Camera-type eye (tissue), 1 donor: Measurements from ENCODE around the gene KRTAP1-1. TPM values are rescaled to one million over a fixed set of nuclear protein-coding genes. Genes with fewer than 3 reads are reported as not detected.

Experiments used
- total RNA-seq: library from RNA; depleted of rRNA; stranded (reverse); fragments of >200 nt; gene quantifications from one replicate; pipeline ENCODE4 v1.2.3, GENCODE V29; 2014

KRTAP1-1 gene, protein sequence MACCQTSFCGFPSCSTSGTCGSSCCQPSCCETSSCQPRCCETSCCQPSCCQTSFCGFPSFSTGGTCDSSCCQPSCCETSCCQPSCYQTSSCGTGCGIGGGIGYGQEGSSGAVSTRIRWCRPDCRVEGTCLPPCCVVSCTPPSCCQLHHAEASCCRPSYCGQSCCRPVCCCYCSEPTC
- total RNA-seq, result not detected

DNA sequence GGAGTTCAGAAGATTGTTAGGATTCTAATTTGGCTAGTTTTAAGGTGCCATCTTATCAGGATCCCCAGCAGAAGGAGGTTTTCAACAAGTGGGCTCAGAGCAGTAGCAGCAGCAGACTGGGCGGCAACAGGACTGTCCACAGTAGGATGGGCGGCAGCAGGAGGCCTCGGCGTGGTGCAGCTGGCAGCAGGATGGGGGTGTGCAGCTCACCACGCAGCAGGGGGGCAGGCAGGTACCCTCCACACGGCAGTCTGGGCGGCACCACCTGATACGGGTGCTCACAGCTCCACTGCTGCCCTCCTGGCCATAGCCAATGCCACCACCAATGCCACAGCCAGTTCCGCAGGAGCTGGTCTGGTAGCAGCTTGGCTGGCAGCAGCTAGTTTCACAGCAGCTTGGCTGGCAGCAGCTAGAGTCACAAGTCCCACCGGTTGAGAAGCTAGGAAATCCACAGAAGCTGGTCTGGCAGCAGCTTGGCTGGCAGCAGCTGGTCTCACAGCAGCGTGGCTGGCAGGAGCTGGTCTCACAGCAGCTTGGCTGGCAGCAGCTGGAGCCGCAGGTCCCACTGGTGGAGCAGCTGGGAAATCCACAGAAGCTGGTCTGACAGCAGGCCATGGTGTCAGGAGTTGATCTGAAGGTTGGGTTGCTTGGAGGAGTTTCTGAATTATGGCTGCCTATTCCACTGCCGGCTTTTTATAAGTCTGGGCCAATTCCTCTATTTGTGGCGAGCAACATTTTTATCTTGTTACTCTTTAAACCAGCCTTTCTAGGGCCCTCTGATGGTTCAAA lies at the start of gene KRTAP1-1:
KRTAP1-1 (minus strand) TSS at position 668 of the 789 bp plus-strand sequence; CDS start at position 615, 53 bp downstream.

DNA sequence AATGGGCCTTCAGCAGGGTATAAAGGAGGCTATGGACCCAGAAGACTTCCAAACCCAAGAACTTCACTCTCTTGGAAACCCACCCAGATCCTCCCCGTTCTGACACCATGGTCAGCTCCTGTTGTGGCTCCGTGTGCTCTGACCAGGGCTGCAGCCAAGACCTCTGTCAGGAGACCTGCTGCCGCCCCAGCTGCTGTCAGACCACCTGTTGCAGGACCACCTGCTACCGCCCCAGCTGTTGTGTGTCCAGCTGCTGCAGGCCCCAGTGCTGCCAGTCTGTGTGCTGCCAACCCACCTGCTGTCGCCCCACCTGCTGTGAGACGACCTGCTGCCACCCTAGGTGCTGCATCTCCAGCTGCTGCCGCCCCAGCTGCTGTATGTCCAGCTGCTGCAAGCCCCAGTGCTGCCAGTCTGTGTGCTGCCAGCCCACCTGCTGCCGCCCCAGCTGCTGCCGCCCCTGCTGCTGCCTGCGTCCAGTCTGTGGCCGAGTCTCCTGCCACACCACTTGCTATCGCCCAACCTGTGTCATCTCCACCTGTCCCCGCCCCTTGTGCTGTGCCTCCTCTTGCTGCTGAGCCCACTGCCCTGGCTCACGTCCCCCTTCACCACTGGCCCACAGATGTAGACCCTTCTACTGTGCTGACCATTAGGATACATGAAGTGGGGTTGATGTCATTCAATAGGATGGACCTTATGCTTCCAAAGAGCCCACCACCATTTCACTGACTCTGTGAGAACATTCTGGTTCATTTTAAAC lies 43.0 kb upstream of the KRTAP1-1 start, which contains the start of gene KRTAP4-7:
KRTAP4-7 (plus strand) TSS at position 51 of the 757 bp plus-strand sequence; CDS start at position 108, 57 bp downstream.

DNA sequence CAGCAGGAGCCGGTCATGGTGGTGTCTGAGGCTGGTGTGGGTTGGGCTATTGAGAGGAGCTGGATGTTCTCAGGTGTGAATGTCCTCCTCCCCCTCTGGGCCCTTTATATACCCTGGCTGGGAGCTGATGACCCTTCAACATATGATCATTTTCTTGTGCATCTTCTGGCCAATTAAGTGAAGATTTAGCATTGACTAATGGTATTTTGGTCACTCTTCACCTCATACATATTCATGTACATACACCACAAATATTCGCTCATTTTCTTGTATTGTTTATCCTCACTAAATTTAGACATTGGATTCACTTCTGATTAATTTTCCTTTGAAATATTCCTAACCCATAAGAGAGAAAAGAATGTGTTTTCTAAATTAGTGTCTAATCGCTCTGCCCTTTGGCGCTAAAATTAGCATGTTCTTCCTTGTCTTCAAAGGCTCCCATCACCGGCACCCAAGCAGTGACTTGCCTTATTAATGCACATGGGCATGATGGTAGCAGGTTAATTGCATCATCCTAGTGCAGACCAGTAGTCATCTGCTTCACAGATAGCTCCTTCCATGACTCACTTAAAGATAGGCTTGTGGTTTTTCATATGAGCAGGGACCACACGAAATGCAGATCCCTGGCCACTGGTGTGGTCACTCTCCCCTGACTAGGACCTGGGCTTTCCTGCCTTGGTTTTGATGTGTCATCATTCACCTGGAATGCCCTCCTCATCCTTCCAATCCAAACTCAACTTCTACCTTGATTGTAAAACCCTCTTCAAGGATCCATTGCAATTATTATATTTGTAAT lies 24.8 kb upstream of the KRTAP1-1 start, which contains the start of gene KRTAP2-4:
KRTAP2-4 (minus strand) TSS at position 51 of the 796 bp plus-strand sequence; CDS start at position 17, 34 bp downstream.

DNA sequence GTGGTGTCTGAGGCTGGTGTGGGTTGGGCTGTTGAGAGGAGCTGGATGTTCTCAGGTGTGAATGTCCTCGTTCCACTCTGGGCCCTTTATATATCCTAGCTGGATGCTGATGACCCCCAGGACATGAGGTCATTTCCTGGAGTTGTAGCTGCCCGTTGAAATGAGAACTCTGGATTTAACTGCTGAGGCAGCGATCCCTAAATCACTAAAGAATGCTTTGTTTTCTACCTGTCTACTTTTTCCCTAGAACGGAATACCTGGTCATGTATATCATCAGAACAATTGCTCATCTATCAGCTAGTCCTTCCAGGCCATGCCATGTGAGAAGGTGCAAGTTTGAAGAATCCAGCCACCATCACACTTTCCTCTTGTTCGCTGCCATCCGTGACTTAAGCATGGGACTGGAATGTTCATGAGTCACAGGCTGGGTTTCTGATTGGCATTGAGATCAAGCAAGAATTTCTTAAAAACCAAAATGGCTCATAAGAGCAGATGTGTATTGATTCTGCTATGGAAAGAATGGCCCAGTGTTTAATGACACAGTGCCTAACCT lies 18.9 kb upstream of the KRTAP1-1 start, which contains the start of gene KRTAP2-3:
KRTAP2-3 (minus strand) TSS at position 63 of the 553 bp plus-strand sequence. CDS start 64 bp downstream, outside the sequence.

DNA sequence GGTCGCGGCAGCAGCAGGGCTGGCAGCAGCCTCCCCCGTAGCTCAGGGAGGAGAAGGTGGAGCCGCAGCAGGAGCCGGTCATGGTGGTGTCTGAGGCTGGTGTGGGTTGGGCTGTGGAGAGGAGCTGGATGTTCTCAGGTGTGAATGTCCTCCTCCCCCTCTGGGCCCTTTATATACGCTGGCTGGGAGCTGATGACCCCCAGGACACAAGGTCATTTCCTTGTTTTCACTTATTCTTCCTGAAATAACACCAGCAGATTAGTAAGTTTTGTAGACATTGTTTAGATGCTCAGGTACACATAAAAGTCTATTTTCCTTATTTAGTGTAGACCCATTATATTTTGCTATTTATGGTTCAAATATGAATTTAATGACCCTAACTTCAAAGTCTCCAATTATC lies 13.9 kb upstream of the KRTAP1-1 start, which contains the start of gene KRTAP2-2:
KRTAP2-2 (minus strand) TSS at position 101 of the 400 bp plus-strand sequence; CDS start at position 82, 19 bp downstream.

DNA sequence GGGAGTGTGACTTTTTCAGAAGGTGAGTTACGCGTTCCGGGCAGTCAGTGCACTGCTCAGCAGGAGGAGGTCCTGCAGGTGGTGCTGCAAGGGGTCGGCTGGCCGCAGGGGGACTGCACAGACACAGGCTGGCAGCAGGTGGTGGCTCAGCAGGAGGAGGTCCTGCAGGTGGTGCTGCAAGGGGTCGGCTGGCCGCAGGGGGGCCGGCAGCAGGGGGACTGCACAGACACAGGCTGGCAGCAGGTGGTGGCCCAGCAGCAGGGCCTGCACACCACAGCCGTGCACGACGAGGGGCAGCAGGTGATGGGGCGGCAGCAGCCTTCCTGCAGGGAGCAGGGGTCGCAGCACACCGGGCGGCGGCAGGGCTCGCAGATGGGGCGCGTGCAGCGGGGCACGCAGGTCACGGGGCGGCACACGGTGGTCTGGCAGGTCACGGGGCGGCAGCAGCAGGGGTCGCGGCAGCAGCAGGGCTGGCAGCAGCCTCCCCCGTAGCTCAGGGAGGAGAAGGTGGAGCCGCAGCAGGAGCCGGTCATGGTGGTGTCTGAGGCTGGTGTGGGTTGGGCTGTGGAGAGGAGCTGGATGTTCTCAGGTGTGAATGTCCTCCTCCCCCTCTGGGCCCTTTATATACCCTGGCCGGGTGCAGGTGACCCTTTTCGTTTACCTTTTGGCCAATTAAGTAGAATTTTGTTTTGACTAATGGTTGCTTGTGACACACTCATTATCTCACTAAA lies 5.7 kb upstream of the KRTAP1-1 start, which contains the start of gene KRTAP2-1:
KRTAP2-1 (minus strand) TSS at position 582 of the 731 bp plus-strand sequence; CDS start at position 533, 49 bp downstream.

DNA sequence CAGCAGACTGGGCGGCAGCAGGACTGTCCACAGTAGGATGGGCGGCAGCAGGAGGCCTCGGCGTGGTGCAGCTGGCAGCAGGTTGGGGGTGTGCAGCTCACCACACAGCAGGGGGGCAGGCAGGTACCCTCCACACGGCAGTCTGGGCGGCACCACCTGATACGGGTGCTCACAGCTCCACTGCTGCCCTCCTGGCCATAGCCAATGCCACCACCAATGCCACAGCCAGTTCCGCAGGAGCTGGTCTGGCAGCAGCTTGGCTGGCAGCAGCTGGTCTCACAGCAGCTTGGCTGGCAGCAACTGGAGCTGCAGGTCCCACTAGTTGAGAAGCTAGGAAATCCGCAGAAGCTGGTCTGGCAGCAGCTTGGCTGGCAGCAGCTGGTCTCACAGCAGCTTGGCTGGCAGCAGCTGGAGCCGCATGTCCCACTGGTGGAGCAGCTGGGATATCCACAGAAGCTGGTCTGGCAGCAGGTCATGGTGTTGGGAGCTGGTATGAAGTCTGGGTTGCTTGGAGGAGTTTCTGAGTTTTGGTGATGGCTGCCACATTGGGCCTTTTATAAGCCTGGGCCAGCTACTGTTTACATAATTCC lies 6.8 kb downstream of the KRTAP1-1 start, which contains the start of gene KRTAP1-3:
KRTAP1-3 (minus strand) TSS at position 529 of the 590 bp plus-strand sequence; CDS start at position 476, 53 bp downstream.

DNA sequence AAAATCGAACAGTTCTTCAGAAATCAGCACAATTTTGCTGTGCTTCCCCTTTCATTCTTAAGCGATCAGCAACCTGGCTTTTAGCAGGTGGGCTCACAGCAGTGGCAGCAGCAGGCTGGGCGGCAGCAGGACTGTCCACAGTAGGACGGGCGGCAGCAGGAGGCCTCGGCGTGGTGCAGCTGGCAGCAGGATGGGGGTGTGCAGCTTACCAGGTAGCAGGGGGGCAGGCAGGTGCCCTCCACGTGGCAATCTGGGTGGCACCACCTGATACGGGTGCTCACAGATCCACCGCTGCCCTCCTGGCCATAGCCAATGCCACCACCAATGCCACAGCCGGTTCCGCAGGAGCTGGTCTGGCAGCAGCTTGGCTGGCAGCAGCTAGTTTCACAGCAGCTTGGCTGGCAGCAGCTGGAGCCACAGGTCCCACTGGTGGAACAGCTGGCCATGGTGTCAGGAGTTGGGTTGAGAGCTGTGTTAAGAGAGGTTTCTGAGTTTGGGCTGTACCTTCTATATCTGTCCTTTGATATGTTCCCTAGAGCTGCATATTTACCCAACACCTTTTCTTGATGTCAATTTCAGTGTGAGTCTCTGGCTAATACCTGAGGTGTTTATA lies 11.5 kb downstream of the KRTAP1-1 start, which contains the start of gene KRTAP1-4:
KRTAP1-4 (minus strand) TSS at position 563 of the 613 bp plus-strand sequence; CDS start at position 446, 117 bp downstream.

DNA sequence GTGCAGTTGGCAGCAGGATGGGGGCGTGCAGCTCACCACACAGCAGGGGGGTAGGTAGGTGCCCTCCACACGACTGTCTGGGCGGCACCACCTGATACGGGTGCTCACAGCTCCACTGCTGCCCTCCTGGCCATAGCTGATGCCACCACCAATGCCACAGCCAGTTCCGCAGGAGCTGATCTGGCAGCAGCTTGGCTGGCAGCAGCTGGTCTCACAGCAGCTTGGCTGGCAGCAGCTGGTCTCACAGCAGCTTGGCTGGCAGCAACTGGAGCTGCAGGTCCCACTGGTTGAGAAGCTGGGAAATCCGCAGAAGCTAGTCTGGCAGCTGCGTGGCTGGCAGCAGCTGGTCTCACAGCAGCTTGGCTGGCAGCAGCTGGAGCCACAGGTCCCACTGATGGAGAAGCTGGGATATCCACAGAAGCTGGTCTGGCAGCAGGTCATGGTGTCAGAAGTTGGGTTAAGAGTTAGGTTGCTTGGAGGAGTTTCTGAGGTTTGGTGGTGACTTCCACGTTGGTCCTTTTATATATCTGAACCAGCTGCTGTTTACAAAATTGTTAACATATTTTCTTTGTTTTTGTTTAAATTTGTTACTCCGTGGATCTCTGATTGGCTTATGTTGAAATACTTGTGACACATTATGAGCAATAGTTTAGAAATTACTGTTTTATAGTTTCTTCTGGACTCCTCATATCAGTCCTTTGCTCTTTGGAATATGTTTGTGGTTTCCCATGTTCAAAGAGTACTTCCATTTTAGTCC lies 14.4 kb downstream of the KRTAP1-1 start, which contains the start of gene KRTAP1-5:
KRTAP1-5 (minus strand) TSS at position 494 of the 757 bp plus-strand sequence; CDS start at position 441, 53 bp downstream.

DNA sequence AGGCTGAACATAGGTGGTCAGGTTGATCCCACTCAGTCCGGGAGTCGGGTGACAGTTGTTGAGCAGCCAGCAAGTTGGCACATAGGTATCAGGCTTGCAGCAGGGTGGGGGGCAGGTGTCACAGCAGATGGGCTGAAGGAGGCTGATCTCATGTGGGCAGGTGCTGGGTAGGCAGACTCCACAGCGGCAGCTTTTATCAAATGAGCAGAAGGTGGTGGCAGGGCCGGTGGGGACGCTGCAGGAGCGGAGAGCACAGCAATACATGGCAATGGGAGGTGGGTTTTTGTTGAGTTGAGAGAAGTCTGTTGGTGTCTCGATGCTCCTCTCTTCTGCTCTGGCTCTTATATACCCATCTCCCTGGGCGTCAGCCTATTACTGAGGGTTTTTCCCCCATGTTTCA lies 32.4 kb downstream of the KRTAP1-1 start, which contains the start of gene KRTAP3-1:
KRTAP3-1 (minus strand) TSS at position 318 of the 400 bp plus-strand sequence; CDS start at position 264, 54 bp downstream.

DNA sequence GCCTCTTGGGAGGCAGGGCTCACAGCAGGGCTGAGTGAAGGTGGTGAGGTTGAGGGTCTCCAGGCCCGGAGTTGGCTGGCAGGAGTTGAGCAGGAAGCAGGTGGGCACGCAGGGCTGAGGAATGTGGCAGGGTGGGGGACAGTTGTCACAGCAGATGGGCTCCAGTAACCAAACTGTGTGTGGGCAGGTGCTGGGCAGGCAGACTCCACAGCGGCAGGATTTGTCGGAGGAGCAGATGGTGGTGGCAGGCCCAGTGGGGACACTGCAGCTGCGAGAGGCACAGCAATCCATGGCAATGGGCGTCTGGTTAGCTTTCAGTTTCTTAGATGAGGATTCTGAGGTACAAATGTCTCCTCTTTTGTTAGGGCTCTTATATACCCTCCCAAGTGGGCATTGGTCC lies 41.7 kb downstream of the KRTAP1-1 start, which contains the start of gene KRTAP3-2:
KRTAP3-2 (minus strand) TSS at position 344 of the 400 bp plus-strand sequence; CDS start at position 291, 53 bp downstream.

DNA sequence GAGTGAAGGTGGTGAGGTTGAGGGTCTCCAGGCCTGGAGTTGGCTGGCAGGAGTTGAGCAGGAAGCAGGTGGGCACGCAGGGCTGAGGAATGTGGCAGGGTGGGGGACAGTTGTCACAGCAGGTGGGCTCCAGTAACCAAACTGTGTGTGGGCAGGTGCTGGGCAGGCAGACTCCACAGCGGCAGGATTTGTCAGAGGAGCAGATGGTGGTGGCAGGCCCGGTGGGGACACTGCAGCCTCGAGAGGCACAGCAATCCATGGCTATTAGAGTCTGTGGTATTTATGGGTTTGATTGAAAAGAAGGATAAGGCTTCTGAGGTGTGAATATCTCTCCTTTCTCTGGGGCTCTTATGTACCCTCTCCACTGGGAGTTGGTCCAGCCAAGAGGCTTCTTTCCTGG lies 47.4 kb downstream of the KRTAP1-1 start, which contains the start of gene KRTAP3-3:
KRTAP3-3 (minus strand) TSS at position 326 of the 400 bp plus-strand sequence; CDS start at position 259, 67 bp downstream.

Other genes with a start within 250 kb of the KRTAP1-1 start
- gene KRT28, start 241.5 kb downstream of the KRTAP1-1 start, total RNA-seq, result 0.27 TPM
- gene KRT10, start 218.8 kb downstream of the KRTAP1-1 start, total RNA-seq, result 14.5 TPM
- gene KRT12, start 174.2 kb downstream of the KRTAP1-1 start, total RNA-seq, result 50.0 TPM
- gene KRT20, start 156.2 kb downstream of the KRTAP1-1 start, total RNA-seq, result not detected
- 9.0 TPM for gene KRT23, start 103.8 kb downstream of the KRTAP1-1 start, total RNA-seq
- gene KRT39, start 74.5 kb downstream of the KRTAP1-1 start, total RNA-seq, result 0.44 TPM
- 1.4 TPM for gene KRT40, start 57.1 kb downstream of the KRTAP1-1 start, total RNA-seq
- not detected for gene KRTAP3-3, start 47.3 kb downstream of the KRTAP1-1 start, total RNA-seq
- gene KRTAP3-2, start 41.5 kb downstream of the KRTAP1-1 start, total RNA-seq, result not detected
- gene KRTAP3-1, start 32.3 kb downstream of the KRTAP1-1 start, total RNA-seq, result not detected
- not detected for gene KRTAP1-5, start 14.2 kb downstream of the KRTAP1-1 start, total RNA-seq
- gene KRTAP1-4, start 11.3 kb downstream of the KRTAP1-1 start, total RNA-seq, result not detected
- gene KRTAP1-3, start 6.6 kb downstream of the KRTAP1-1 start, total RNA-seq, result not detected
- not detected for gene KRTAP2-1, start 5.9 kb upstream of the KRTAP1-1 start, total RNA-seq
- not detected for gene KRTAP2-2, start 13.8 kb upstream of the KRTAP1-1 start, total RNA-seq
- not detected for gene KRTAP2-3, start 18.7 kb upstream of the KRTAP1-1 start, total RNA-seq
- not detected for gene KRTAP2-4, start 24.4 kb upstream of the KRTAP1-1 start, total RNA-seq
- gene KRTAP4-7, start 42.7 kb upstream of the KRTAP1-1 start, total RNA-seq, result not detected
- gene KRTAP4-8, start 56.7 kb upstream of the KRTAP1-1 start, total RNA-seq, result not detected
- gene KRTAP4-16, start 60.8 kb upstream of the KRTAP1-1 start, total RNA-seq, result not detected
- not detected for gene KRTAP4-9, start 63.9 kb upstream of the KRTAP1-1 start, total RNA-seq
- not detected for gene KRTAP4-11, start 76.9 kb upstream of the KRTAP1-1 start, total RNA-seq
- gene KRTAP4-12, start 82.7 kb upstream of the KRTAP1-1 start, total RNA-seq, result not detected
- gene KRTAP4-6, start 99.1 kb upstream of the KRTAP1-1 start, total RNA-seq, result not detected
- gene KRTAP4-5, start 108.4 kb upstream of the KRTAP1-1 start, total RNA-seq, result not detected
- not detected for gene KRTAP4-4, start 119.3 kb upstream of the KRTAP1-1 start, total RNA-seq
- not detected for gene KRTAP4-3, start 126.8 kb upstream of the KRTAP1-1 start, total RNA-seq
- not detected for gene KRTAP4-2, start 136.8 kb upstream of the KRTAP1-1 start, total RNA-seq
- not detected for gene KRTAP4-1, start 143.5 kb upstream of the KRTAP1-1 start, total RNA-seq
- not detected for gene KRTAP9-1, start 148.4 kb upstream of the KRTAP1-1 start, total RNA-seq
- gene KRTAP9-2, start 185.2 kb upstream of the KRTAP1-1 start, total RNA-seq, result not detected
- gene KRTAP9-3, start 191.0 kb upstream of the KRTAP1-1 start, total RNA-seq, result not detected
- gene KRTAP9-8, start 196.5 kb upstream of the KRTAP1-1 start, total RNA-seq, result 0.44 TPM
- gene KRTAP9-4, start 208.2 kb upstream of the KRTAP1-1 start, total RNA-seq, result not detected
- not detected for gene KRTAP9-9, start 213.9 kb upstream of the KRTAP1-1 start, total RNA-seq
- not detected for gene KRTAP9-6, start 223.9 kb upstream of the KRTAP1-1 start, total RNA-seq
- gene KRTAP9-7, start 234.2 kb upstream of the KRTAP1-1 start, total RNA-seq, result not detected